Heart left ventricle (tissue), 13 donors: ENCODE measurements around the gene TMEM94.
A peak's percentile ranks its signal among the peaks of the same experiment; 100 is the strongest.

Experiments used
- POLR2A ChIP-seq, 2 donors: fragments of 450-650 bp; IDR thresholded peaks; one replicate each; pipeline ENCODE4 v1.6.1; 2017; ENCODE audit warnings: antibody characterized with exemption in 2 of 2, mild to moderate bottlenecking in 2 of 2, moderate library complexity in 2 of 2
- TF ChIP-seq, protein P1 (sequence below), 12 donors: fragments of 200-600 bp; sonication (generic) in 4 of 12; IDR thresholded peaks; one replicate each; pipeline versions ENCODE4 v1.5.0 to v1.8.0; 2018 to 2022; ENCODE audit warnings: antibody characterized with exemption in 12 of 12, mild to moderate bottlenecking in 5 of 12
- donor health status: ischemic (EF 13 %, LVEDD 7.1; RV severe dilation, severe dysfunction).
- donor health status: DM: no; HTN: yes; CAD: no.
- donor health status: DM: no; HTN: no; CAD: no.
- donor health status: ischemic (EF 25% LVEDD 6.9; RV normal size, moderate dysfunction).
- donor health status: ischemic (EF 25% LVEDD 5.7; RV mildly dilated, moderate dysfunction).
- donor health status: ischemic (EF 35%, LVEDD 5.7; RV mildly dilated, moderate dysfunction).
- donor health status: nonischemic (EF 11% LVEDD 7.7; RV severe dilation, severe dysfunction).
- donor health status: DM: yes; HTN: yes; CAD: no.
- donor health status: PGD.
- donor health status: ischemic (EF 29% LVEDD 5.4; RV normal size, mild dysfunction).
- donor health status: nonischemic (EF 23%, LVEDD 6.1; RV moderate dilation, normal function).

DNA sequence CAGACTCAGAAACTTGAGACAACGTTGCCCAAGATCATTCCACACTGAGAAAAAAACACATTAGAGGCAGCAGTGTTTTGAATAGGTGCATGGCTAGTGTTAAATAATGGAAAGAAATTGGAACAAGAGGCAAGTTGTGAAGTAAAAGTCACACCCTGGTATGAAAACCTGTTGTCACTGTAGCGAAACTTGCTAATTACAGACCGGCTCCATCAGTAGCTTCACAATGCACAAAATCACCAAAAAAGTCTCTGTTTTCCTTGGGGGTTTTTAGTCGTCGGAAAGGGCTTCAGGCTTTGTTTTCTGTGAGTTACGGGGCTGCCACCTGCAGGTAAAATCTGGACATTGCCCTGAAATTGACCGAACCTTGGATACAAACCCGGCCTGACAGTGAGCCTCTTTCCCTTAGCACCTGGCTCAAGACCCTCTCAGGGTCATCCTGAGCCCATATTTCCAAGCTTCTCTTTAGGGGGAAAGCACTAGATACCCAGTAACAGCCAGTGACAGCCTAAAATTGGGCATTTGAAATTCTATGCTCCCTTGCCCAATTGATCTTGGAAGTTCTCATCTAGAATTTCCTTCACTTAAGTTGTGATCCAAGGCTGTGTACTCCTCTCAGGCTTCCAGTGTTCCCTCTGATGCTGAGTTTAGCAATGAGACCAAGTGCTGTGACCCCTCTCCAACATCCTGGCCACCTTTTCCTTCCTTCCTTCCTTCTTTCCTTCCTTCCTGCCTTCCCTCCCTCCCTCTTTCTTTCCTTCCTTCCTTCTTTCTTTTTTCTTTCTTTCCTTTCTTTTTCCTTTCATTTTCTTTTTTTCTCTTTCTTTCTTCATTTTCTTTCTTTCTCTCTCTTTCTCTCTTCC, 43.7 kb upstream of the TMEM94 start:
- TF ChIP-seq, protein P1, sequence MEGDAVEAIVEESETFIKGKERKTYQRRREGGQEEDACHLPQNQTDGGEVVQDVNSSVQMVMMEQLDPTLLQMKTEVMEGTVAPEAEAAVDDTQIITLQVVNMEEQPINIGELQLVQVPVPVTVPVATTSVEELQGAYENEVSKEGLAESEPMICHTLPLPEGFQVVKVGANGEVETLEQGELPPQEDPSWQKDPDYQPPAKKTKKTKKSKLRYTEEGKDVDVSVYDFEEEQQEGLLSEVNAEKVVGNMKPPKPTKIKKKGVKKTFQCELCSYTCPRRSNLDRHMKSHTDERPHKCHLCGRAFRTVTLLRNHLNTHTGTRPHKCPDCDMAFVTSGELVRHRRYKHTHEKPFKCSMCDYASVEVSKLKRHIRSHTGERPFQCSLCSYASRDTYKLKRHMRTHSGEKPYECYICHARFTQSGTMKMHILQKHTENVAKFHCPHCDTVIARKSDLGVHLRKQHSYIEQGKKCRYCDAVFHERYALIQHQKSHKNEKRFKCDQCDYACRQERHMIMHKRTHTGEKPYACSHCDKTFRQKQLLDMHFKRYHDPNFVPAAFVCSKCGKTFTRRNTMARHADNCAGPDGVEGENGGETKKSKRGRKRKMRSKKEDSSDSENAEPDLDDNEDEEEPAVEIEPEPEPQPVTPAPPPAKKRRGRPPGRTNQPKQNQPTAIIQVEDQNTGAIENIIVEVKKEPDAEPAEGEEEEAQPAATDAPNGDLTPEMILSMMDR (IDR thresholded peaks at IDR 0.05) = peak; percentile 65 to 90 (median 78)
- TF ChIP-seq POLR2A (IDR thresholded peaks at IDR 0.05) = no peak
